Measurements from ENCODE around the gene SLBP.

DNA sequence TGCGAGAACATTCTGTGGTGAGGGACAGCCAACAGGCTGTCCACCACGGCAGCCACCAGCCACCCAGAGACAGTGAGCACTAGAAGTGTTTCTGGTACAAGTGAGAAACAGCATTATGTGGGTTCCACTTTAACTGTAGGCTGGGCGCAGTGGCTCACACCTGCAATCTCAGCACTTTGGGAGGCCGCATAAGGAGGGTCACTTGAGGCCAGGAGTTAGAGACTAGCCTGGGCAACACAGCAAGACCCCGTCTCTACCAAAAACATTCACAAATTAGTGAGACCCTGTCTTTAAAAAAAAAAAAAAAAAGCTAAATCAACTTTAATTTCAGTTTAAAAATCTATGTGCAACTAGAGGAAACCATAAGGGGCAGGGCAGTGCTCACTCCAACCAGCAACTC is 48.6 kb downstream of the SLBP start:
- TF ChIP-seq POLR2A (IDR thresholded peaks at IDR 0.05): no peak
- TF ChIP-seq, protein P1, sequence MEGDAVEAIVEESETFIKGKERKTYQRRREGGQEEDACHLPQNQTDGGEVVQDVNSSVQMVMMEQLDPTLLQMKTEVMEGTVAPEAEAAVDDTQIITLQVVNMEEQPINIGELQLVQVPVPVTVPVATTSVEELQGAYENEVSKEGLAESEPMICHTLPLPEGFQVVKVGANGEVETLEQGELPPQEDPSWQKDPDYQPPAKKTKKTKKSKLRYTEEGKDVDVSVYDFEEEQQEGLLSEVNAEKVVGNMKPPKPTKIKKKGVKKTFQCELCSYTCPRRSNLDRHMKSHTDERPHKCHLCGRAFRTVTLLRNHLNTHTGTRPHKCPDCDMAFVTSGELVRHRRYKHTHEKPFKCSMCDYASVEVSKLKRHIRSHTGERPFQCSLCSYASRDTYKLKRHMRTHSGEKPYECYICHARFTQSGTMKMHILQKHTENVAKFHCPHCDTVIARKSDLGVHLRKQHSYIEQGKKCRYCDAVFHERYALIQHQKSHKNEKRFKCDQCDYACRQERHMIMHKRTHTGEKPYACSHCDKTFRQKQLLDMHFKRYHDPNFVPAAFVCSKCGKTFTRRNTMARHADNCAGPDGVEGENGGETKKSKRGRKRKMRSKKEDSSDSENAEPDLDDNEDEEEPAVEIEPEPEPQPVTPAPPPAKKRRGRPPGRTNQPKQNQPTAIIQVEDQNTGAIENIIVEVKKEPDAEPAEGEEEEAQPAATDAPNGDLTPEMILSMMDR (IDR thresholded peaks at IDR 0.05): no peak
